H1 (cell line): ENCODE data around the gene CDCA3.

ENCODE experiments used
- CBX8 ChIP-seq: fragments of 300-800, 300-1000 bp; sonication (generic); IDR thresholded peaks from 2 replicates; pipeline ENCODE4 v1.7.1; 2016; ENCODE audit warnings: low read depth, low read length, borderline replicate concordance
- EGR1 ChIP-seq: IDR thresholded peaks from 2 replicates; pipeline ENCODE4 v1.6.1; 2011; ENCODE audit warnings: low read depth, low read length, borderline replicate concordance
- EP300 ChIP-seq, 2 experiments: IDR thresholded peaks; 1 replicate in 1 of 2; 2 replicates in 1 of 2; pipeline ENCODE4 v1.6.1; 2011 to 2012; ENCODE audit warnings: low read depth in 2 of 2, low read length in 2 of 2, mild to moderate bottlenecking in 2 of 2, borderline replicate concordance in 1 of 2, inconsistent platforms in 1 of 2, moderate library complexity in 1 of 2
- EZH2 ChIP-seq: fragments of 200-600 bp; sonication (generic); IDR thresholded peaks from 2 replicates; pipeline ENCODE4 v1.7.1; 2012; ENCODE audit warnings: low read depth, mild to moderate bottlenecking, moderate library complexity, low read length, inconsistent platforms; ENCODE audit not compliant: severe bottlenecking
- GABPA ChIP-seq: IDR thresholded peaks from 2 replicates; pipeline ENCODE4 v1.6.1; 2011; ENCODE audit warnings: mild to moderate bottlenecking, low read length, moderate library complexity, borderline replicate concordance; ENCODE audit not compliant: insufficient read depth
- POLR2A ChIP-seq, 2 experiments: IDR thresholded peaks; 1 replicate in 1 of 2; 2 replicates in 1 of 2; pipeline ENCODE4 v1.6.1; 2011; ENCODE audit warnings: low read depth in 2 of 2, low read length in 2 of 2, mild to moderate bottlenecking in 2 of 2; ENCODE audit errors: control extremely low read depth in 1 of 2
- POLR2AphosphoS5 ChIP-seq: IDR thresholded peaks from 2 replicates; pipeline ENCODE4 v1.6.1; 2011; ENCODE audit warnings: low read depth, low read length
- RFX5 ChIP-seq: IDR thresholded peaks from 2 replicates; pipeline ENCODE4 v1.6.1; 2011; ENCODE audit warnings: low read depth, low read length, improper control_type of control experiment, borderline replicate concordance
- TCF12 ChIP-seq: IDR thresholded peaks from 2 replicates; pipeline ENCODE4 v1.6.1; 2011; ENCODE audit warnings: low read depth, mild to moderate bottlenecking, low read length
- TEAD4 ChIP-seq: IDR thresholded peaks from 2 replicates; pipeline ENCODE4 v1.6.1; 2012; ENCODE audit warnings: low read depth, low read length, inconsistent platforms, mixed read lengths
- TF ChIP-seq, protein P1 (sequence below), 3 experiments: IDR thresholded peaks; 1 replicate in 2 of 3; 2 replicates in 1 of 3; pipeline versions ENCODE4 v1.5.1 to v1.6.1; 2011; ENCODE audit warnings: low read length in 3 of 3, mild to moderate bottlenecking in 3 of 3, inconsistent platforms in 2 of 3, low read depth in 1 of 3, moderate library complexity in 1 of 3; ENCODE audit not compliant: insufficient read depth in 1 of 3; ENCODE audit errors: control extremely low read depth in 1 of 3
- TF ChIP-seq, protein P2 (sequence below): fragments of 300-600 bp; sonication (generic); IDR thresholded peaks from 2 replicates; pipeline ENCODE4 v1.7.1; 2012; ENCODE audit warnings: low read length, moderate library complexity, mild to moderate bottlenecking, inconsistent platforms; ENCODE audit not compliant: insufficient replicate concordance

DNA sequence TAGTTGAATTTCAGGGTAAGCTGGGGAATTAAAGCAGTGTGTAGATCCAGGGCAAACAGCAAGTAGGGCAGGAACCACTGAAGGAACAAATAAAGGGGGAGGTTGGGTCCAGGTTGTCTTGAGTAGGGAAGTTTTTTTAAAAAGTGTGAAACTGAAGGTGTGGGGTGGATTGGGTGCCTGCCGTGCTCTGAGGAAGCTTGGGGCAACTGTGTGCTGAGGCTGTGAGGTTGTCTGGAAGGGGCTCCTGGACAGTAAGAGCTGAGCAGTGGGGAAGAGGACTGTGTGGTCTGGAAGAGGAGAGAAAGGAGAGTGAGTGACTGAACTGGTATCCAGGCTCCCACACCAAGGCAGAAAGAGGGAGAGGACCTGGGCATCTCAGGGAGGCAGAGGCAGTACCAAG is 40.3 kb downstream of the CDCA3 start:
- TF ChIP-seq, protein P1, sequence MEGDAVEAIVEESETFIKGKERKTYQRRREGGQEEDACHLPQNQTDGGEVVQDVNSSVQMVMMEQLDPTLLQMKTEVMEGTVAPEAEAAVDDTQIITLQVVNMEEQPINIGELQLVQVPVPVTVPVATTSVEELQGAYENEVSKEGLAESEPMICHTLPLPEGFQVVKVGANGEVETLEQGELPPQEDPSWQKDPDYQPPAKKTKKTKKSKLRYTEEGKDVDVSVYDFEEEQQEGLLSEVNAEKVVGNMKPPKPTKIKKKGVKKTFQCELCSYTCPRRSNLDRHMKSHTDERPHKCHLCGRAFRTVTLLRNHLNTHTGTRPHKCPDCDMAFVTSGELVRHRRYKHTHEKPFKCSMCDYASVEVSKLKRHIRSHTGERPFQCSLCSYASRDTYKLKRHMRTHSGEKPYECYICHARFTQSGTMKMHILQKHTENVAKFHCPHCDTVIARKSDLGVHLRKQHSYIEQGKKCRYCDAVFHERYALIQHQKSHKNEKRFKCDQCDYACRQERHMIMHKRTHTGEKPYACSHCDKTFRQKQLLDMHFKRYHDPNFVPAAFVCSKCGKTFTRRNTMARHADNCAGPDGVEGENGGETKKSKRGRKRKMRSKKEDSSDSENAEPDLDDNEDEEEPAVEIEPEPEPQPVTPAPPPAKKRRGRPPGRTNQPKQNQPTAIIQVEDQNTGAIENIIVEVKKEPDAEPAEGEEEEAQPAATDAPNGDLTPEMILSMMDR (IDR thresholded peaks at IDR 0.05; ENCODE audit: control extremely low read depth in 1 of 3, insufficient read depth in 1 of 3, low read depth in 1 of 3, low read length in 3 of 3): no peak
- no peak for TF ChIP-seq TCF12
- no peak for TF ChIP-seq POLR2A (IDR thresholded peaks at IDR 0.05; ENCODE audit: control extremely low read depth in 1 of 2, low read depth in 2 of 2, low read length in 2 of 2)
- TF ChIP-seq EZH2: no peak
- no peak for TF ChIP-seq EP300 (IDR thresholded peaks at IDR 0.05; ENCODE audit: borderline replicate concordance in 1 of 2, low read depth in 2 of 2, low read length in 2 of 2)
- TF ChIP-seq EGR1: no peak
- TF ChIP-seq CBX8: no peak
- no peak for TF ChIP-seq RFX5
- TF ChIP-seq POLR2AphosphoS5: no peak
- no peak for TF ChIP-seq TEAD4
- TF ChIP-seq, protein P2, sequence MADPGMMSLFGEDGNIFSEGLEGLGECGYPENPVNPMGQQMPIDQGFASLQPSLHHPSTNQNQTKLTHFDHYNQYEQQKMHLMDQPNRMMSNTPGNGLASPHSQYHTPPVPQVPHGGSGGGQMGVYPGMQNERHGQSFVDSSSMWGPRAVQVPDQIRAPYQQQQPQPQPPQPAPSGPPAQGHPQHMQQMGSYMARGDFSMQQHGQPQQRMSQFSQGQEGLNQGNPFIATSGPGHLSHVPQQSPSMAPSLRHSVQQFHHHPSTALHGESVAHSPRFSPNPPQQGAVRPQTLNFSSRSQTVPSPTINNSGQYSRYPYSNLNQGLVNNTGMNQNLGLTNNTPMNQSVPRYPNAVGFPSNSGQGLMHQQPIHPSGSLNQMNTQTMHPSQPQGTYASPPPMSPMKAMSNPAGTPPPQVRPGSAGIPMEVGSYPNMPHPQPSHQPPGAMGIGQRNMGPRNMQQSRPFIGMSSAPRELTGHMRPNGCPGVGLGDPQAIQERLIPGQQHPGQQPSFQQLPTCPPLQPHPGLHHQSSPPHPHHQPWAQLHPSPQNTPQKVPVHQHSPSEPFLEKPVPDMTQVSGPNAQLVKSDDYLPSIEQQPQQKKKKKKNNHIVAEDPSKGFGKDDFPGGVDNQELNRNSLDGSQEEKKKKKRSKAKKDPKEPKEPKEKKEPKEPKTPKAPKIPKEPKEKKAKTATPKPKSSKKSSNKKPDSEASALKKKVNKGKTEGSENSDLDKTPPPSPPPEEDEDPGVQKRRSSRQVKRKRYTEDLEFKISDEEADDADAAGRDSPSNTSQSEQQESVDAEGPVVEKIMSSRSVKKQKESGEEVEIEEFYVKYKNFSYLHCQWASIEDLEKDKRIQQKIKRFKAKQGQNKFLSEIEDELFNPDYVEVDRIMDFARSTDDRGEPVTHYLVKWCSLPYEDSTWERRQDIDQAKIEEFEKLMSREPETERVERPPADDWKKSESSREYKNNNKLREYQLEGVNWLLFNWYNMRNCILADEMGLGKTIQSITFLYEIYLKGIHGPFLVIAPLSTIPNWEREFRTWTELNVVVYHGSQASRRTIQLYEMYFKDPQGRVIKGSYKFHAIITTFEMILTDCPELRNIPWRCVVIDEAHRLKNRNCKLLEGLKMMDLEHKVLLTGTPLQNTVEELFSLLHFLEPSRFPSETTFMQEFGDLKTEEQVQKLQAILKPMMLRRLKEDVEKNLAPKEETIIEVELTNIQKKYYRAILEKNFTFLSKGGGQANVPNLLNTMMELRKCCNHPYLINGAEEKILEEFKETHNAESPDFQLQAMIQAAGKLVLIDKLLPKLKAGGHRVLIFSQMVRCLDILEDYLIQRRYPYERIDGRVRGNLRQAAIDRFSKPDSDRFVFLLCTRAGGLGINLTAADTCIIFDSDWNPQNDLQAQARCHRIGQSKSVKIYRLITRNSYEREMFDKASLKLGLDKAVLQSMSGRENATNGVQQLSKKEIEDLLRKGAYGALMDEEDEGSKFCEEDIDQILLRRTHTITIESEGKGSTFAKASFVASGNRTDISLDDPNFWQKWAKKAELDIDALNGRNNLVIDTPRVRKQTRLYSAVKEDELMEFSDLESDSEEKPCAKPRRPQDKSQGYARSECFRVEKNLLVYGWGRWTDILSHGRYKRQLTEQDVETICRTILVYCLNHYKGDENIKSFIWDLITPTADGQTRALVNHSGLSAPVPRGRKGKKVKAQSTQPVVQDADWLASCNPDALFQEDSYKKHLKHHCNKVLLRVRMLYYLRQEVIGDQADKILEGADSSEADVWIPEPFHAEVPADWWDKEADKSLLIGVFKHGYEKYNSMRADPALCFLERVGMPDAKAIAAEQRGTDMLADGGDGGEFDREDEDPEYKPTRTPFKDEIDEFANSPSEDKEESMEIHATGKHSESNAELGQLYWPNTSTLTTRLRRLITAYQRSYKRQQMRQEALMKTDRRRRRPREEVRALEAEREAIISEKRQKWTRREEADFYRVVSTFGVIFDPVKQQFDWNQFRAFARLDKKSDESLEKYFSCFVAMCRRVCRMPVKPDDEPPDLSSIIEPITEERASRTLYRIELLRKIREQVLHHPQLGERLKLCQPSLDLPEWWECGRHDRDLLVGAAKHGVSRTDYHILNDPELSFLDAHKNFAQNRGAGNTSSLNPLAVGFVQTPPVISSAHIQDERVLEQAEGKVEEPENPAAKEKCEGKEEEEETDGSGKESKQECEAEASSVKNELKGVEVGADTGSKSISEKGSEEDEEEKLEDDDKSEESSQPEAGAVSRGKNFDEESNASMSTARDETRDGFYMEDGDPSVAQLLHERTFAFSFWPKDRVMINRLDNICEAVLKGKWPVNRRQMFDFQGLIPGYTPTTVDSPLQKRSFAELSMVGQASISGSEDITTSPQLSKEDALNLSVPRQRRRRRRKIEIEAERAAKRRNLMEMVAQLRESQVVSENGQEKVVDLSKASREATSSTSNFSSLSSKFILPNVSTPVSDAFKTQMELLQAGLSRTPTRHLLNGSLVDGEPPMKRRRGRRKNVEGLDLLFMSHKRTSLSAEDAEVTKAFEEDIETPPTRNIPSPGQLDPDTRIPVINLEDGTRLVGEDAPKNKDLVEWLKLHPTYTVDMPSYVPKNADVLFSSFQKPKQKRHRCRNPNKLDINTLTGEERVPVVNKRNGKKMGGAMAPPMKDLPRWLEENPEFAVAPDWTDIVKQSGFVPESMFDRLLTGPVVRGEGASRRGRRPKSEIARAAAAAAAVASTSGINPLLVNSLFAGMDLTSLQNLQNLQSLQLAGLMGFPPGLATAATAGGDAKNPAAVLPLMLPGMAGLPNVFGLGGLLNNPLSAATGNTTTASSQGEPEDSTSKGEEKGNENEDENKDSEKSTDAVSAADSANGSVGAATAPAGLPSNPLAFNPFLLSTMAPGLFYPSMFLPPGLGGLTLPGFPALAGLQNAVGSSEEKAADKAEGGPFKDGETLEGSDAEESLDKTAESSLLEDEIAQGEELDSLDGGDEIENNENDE: no peak
- no peak for TF ChIP-seq GABPA
